ENCODE data around the gene ASTN2. TPM values are rescaled to one million over a fixed set of nuclear protein-coding genes. Genes with fewer than 3 reads are reported as not detected.

Gene ASTN2
- total RNA-seq, 1 experiment from 2014 or later = 11.4 TPM

- no peak for DNase-seq (ENCODE audit: low read depth)
These were observed 111.1 kb downstream of the ASTN2 start for GRCh38 chr9:117303643-117304230.

- no peak for DNase-seq (ENCODE audit: low read depth)
These were observed 112.4 kb downstream of the ASTN2 start for GRCh38 chr9:117302487-117302886.

- DNase-seq (ENCODE audit: low read depth) = no peak
These were observed 114.3 kb downstream of the ASTN2 start for GRCh38 chr9:117300371-117301110.

GRCh38 chr9:117296453-117296852, 118.4 kb downstream of the ASTN2 start:
- no peak for DNase-seq (ENCODE audit: low read depth)

GRCh38 chr9:117293206-117294114, 121.4 kb downstream of the ASTN2 start:
- no peak for DNase-seq (ENCODE audit: low read depth)

GRCh38 chr9:117290856-117291622, 123.8 kb downstream of the ASTN2 start:
- DNase-seq (ENCODE audit: low read depth) = peak; percentile 2

GRCh38 chr9:117290306-117290840, 124.5 kb downstream of the ASTN2 start:
- DNase-seq (ENCODE audit: low read depth) = no peak

GRCh38 chr9:117286245-117286644, 128.6 kb downstream of the ASTN2 start:
- DNase-seq (ENCODE audit: low read depth) = peak; percentile 2

GRCh38 chr9:117284414-117284813, 130.4 kb downstream of the ASTN2 start:
- DNase-seq (ENCODE audit: low read depth) = no peak

GRCh38 chr9:117282541-117282940, 132.3 kb downstream of the ASTN2 start:
- no peak for DNase-seq (ENCODE audit: low read depth)

GRCh38 chr9:117278471-117279035, 136.3 kb downstream of the ASTN2 start:
- no peak for DNase-seq (ENCODE audit: low read depth)

- DNase-seq (ENCODE audit: low read depth) = no peak
These were observed 136.8 kb downstream of the ASTN2 start for GRCh38 chr9:117278020-117278419.

- DNase-seq (ENCODE audit: low read depth) = no peak
These were observed 138.4 kb downstream of the ASTN2 start for GRCh38 chr9:117276444-117276843.

GRCh38 chr9:117273612-117274011, 141.2 kb downstream of the ASTN2 start:
- DNase-seq (ENCODE audit: low read depth) = no peak

- DNase-seq (ENCODE audit: low read depth) = no peak
These were observed 145.9 kb downstream of the ASTN2 start for GRCh38 chr9:117268847-117269446.

- no peak for DNase-seq (ENCODE audit: low read depth)
These were observed 147.9 kb downstream of the ASTN2 start for GRCh38 chr9:117266855-117267497.

- DNase-seq (ENCODE audit: low read depth) = no peak
These were observed 149.6 kb downstream of the ASTN2 start for GRCh38 chr9:117265253-117265652.

GRCh38 chr9:117258184-117258866, 156.5 kb downstream of the ASTN2 start:
- DNase-seq (ENCODE audit: low read depth) = no peak

GRCh38 chr9:117253261-117253660, 161.6 kb downstream of the ASTN2 start:
- DNase-seq (ENCODE audit: low read depth) = no peak

Measured in HT1080 (cell line).